Stimulated activated CD4-positive, alpha-beta T cell treated with anti-CD3 and anti-CD28 coated beads, Interleukin-1b, Interleukin-23, amount 100 ng/mL, for 24 hours (primary cell): ENCODE measurements around the gene ASAP2.
"Not testable (repeated sequence)": the region's sequence is repeated elsewhere in the genome, so short reads cannot be mapped to it uniquely, and the experiment has no call there.

Experiments
- DNase-seq, 4 experiments: peaks; one replicate each; pipeline ENCODE4 v3.0.0-alpha.2; 2020; ENCODE audit warnings: low read depth in 4 of 4, low spot score in 1 of 4

ASAP2 gene

DNA sequence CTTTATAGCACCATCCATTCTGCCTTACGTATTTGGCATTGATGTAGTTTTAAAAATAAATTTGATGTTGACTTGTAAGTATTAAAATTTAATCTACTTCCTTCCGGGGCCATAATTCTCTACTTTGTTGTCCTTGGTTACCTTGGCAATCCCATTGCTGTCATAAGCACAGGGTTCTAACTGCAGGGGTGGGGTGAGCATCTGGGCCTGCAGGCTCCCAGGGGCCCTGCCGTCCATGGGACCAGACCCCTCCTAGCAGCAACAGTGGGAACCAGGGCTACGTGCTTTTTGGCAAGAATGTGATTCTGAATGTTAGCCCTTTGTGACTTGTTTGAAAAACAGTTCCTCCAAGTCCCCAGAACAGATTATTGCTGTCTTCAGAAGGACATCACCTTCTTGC, 4.9 kb downstream of the ASAP2 start:
- no peak for DNase-seq

- no peak for DNase-seq
Measured at GRCh38 chr2:9212010-9212635, 5.5 kb downstream of the ASAP2 start.

DNA sequence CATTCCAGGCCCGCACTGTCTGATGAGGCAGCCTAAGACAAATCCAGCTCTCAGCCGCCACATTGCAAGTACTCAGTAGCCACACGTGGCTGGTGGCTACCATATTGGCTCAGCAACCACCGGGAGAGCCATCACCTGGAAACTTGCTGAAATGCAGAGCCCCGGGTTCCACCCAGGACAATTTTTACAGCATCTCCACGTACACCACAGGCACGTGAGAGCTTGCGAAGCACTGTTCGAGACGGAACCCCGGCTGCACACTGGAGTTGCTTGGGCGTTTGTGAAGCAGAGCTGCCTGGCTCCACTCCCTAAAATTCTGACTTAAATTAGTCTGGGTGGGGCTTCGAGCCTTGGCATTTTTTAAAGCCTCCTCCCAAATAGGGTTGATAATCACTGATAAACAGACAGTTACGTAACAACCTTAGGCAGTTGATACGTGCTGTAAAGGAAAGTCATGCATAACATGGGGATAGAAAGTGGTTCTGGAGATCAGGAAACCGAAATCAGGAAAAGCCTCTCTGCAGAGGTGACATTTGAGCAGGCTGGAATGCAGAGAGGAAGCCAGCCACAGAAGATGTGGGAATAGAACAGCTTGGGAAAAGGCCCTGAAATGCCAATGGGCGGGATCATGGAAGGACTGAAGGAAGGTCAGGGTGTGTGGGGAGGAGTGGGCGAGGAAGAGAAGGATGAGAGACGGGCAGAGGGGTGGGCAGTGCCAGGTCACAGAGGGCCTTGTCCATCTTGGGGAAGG, 6.2 kb downstream of the ASAP2 start:
- no peak for DNase-seq

GRCh38 chr2:9213477-9214051, 7.0 kb downstream of the ASAP2 start:
- DNase-seq = no peak

DNA sequence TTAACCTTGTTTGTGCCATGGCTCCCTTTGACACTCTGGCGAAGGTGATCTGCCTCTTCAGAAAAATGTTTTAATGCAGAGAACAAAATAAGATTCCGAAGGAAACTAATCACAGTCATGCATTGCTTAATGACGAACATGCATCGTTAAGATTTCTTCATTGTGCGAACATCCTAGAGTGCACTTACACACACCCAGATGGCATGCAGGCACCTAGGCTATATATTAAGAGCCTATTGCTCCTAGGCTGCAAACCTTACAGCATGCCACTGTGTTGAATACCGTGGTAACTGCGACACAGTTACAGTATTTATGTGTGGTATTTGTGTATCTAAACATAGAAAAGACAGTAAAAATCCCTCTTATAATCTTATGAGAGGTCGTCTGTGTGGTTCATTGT, 8.3 kb downstream of the ASAP2 start:
- DNase-seq = no peak

- DNase-seq = no peak
Measured at GRCh38 chr2:9215680-9216079, 9.1 kb downstream of the ASAP2 start.

- not testable (repeated sequence) for DNase-seq
Measured at GRCh38 chr2:9216143-9216542, 9.5 kb downstream of the ASAP2 start.

- no peak for DNase-seq
Measured at GRCh38 chr2:9217838-9218770, 11.5 kb downstream of the ASAP2 start.

DNA sequence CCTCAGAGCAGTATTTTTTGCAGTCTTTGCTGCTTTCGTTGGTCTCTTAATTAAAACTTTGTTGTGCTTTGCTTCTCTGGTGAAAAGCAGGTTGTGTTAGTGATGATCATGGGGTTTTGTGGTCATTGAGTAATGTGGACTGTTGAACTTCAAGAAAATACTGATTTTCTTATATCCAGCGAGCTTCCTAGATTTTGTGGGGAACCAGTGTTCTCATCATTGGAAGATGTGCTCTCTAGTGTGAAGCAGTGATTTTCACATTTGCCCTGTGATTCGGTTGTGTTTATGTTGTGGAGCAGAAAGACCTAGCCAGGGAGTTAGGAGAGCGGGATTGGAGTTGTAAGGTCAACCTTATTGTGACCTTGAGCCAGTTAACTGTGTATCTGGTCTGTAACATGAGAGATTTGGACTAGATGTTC, 12.4 kb downstream of the ASAP2 start:
- no peak for DNase-seq

GRCh38 chr2:9220201-9220600, 13.6 kb downstream of the ASAP2 start:
- no peak for DNase-seq

DNA sequence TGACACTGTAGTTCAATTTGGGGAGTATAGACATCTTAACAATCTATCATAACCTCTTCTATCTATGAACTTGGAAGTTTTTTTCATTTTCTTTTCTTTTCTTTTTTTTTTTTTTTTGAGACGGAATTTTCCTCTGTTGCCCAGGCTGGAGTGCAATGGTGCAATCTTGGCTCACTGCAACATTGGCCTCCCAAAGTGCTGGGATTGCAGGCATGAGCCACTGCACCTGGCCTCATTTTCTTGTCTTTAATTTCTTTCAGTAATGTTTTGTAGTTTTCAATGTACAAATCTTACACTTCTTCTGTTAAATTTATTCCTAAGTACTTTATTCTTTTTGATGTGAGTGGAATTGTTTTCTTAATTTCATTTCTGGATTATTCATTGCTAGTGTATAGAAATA, 14.6 kb downstream of the ASAP2 start:
- no peak for DNase-seq

DNA sequence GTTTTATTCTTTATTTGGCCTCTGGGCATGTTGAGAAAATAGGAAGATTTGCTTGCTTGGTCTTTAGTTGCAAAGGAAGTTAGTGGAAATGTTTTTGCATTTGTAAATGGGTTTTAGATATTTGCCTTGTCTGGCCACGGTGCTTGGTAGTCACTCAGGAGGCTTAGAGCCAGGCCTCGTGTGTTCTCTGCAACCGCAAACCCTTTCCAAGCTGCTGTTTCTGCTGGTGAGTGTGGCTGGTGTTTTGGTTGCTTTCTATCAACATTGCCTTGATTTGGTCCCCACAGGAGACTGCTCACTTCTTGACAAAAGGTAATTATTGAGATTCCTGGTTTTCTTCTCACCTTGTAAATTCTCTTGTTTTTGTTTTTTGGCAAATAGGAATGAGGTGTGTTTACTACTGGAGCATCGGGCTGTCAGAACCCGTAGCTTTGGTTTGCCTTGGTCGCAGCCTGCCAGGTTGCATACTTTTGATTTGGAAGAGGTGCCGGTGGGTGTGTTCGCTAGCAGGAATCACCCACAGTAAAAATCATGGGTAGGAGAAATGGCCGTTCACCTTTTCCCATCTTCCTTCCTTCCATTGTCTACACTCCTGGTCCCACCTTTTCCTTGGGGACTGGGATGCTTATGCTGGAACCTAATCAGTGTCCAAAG, 15.8 kb downstream of the ASAP2 start:
- DNase-seq = no peak

DNA sequence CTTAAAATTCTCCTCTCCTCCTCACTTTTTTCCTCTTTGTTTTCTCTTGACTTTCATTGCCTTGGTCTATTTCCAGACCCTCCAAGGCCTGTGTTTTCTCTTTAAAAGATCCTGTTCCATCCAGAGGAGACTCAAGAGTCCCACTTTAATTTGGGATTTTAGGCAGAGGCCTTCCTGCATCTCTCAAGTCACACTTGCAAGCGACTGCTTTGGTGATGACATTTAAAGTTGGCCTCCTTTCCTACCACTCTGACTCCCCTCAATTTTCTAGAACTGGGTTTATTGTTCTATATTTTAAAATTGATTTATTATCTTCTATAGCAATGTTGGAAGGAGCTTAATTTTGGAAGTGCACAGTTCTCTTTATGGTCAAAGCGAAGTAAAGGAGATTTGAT, 16.3 kb downstream of the ASAP2 start:
- DNase-seq = no peak

- no peak for DNase-seq
Measured at GRCh38 chr2:9225806-9226205, 19.2 kb downstream of the ASAP2 start.

DNA sequence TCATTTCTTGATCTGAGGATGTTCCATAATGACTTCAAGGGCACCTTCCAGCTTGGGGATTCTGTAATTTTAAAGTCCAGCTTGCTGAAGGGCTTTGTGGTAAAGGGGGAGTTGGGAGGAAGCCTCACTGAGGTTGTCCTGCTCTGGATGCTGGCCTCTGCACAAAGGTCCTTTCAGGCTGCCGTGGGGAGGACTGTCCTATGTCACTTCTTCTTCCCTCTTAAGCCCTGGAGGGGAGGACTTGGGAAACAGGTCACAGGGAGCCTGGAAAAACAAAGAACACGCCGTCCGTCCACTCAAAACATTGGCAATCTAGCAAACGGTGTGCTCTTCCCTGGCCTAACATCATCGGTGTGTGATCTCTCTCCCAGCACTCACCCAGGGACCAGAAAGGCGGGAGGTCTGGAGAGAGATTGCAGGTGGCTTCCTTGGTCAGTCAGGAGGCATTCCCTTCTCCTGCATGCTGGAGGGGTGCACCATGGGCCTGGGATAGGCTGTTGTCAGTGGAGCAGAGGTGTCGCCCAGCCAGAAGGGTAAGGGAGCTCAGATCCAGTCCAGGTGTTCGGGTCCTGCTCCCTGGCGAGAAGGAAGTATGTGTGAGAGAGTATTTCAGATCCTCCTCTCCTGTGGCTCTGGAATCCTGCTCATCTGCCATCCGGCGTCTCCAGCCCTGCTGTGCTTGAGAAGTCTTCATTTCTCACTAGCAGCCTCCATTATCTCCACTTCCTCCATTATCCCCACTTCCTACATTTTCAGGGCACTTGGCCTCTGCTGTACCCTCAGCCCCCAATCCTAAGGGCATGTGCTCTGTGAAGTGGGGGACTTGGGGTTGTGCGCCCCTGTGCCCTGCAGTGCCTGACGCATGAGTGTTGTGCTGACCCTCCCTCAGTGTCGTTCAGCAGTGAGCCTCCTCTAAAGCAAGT, 20.1 kb downstream of the ASAP2 start:
- DNase-seq = no peak

GRCh38 chr2:9228088-9228751, 21.6 kb downstream of the ASAP2 start:
- DNase-seq = no peak

GRCh38 chr2:9228781-9229469, 22.3 kb downstream of the ASAP2 start:
- DNase-seq = no peak

DNA sequence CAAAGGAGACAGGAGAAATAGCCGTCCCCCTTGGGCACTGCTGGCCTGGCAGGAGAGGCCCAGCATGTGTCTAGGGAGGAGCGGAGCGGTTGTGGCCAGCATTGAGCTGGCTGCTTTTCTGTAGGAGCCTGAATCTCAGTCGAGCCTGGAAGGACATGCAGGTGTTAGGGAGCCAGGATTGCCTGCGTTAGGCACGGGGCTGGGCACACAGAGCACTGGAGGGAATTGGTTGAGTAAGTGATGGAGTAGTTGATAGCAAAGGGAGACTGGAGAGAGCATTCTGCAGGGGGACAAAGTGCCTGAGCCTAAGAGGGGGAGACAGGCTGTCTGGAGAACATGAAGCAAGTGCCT, 22.8 kb downstream of the ASAP2 start:
- no peak for DNase-seq
